ENCODE data around the gene SLC5A11. TPM values are rescaled to one million over a fixed set of nuclear protein-coding genes. Genes with fewer than 3 reads are reported as not detected.

SLC5A11 gene
- polyA plus RNA-seq, 1 experiment, result not detected

DNA sequence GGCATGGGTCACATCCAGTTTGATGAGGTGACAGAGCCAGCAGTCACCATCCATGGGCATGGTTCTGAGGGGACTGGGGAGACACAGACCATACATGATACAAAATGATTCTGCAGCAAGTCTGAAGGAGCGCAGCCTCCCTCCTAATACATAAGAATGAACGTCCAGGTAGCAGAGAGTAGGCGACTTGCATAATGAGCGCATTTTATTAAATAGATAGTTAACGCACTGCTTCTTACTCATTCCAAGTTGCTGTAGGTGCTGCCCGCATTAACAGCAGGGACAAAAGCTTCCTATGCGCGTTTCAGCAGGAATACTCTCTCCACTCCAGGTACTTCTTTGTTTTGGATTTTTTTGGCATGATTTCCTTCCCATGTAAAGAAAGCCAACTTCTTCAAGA is 73.8 kb downstream of the SLC5A11 start:
- TF ChIP-seq, protein P1, sequence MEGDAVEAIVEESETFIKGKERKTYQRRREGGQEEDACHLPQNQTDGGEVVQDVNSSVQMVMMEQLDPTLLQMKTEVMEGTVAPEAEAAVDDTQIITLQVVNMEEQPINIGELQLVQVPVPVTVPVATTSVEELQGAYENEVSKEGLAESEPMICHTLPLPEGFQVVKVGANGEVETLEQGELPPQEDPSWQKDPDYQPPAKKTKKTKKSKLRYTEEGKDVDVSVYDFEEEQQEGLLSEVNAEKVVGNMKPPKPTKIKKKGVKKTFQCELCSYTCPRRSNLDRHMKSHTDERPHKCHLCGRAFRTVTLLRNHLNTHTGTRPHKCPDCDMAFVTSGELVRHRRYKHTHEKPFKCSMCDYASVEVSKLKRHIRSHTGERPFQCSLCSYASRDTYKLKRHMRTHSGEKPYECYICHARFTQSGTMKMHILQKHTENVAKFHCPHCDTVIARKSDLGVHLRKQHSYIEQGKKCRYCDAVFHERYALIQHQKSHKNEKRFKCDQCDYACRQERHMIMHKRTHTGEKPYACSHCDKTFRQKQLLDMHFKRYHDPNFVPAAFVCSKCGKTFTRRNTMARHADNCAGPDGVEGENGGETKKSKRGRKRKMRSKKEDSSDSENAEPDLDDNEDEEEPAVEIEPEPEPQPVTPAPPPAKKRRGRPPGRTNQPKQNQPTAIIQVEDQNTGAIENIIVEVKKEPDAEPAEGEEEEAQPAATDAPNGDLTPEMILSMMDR (IDR thresholded peaks at IDR 0.05; ENCODE audit: low read depth, low read length), result no peak
- CTCF ChIA-PET, result no interaction called here

GRCh38 chr16:24920568-24920967 is 74.8 kb downstream of the SLC5A11 start:
- POLR2A ChIA-PET, result no interaction called here
- CTCF ChIA-PET, result no interaction called here
- no peaks in the 10 kb centered on the region for H3K27me3 ChIP-seq (ENCODE audit: control insufficient read depth, insufficient read depth, low read length)

More for the DNA sequence above, 73.8 kb downstream of the SLC5A11 start:
- H3K9me3 ChIP-seq (ENCODE audit: control insufficient read depth, insufficient read depth, low read length), result no peaks in the 10 kb centered on the region
- no peak overlapping the region for H3K27ac ChIP-seq (ENCODE audit: low read depth, low read length)
- POLR2A ChIA-PET, result no interaction called here
- no peaks in the 10 kb centered on the region for H3K27me3 ChIP-seq (ENCODE audit: control insufficient read depth, insufficient read depth, low read length)
- no peak for DNase-seq (ENCODE audit: low read depth, low spot score)
- H3K4me3 ChIP-seq (ENCODE audit: low read depth, low read length), result no peak overlapping the region

GRCh38 chr16:24921229-24921628 is 75.5 kb downstream of the SLC5A11 start:
- CTCF ChIA-PET, result no interaction called here
- Histone ChIP-seq H3K9me3 (ENCODE audit: control insufficient read depth, insufficient read depth, low read length) (no peaks in the 10 kb centered on the region), H3K4me3 (ENCODE audit: low read depth, low read length) (no peak overlapping the region), H3K27ac (ENCODE audit: low read depth, low read length) (no peak overlapping the region), H3K27me3 (ENCODE audit: control insufficient read depth, insufficient read depth, low read length) (no peaks in the 10 kb centered on the region)
- POLR2A ChIA-PET, result no interaction called here
- TF ChIP-seq, protein P1 (IDR thresholded peaks at IDR 0.05; ENCODE audit: low read depth, low read length), result no peak
- no peak for DNase-seq (ENCODE audit: low read depth, low spot score)

More at GRCh38 chr16:24920568-24920967, 74.8 kb downstream of the SLC5A11 start:
- Histone ChIP-seq H3K4me3 (ENCODE audit: low read depth, low read length) (no peak overlapping the region), H3K27ac (ENCODE audit: low read depth, low read length) (no peak overlapping the region), H3K9me3 (ENCODE audit: control insufficient read depth, insufficient read depth, low read length) (no peaks in the 10 kb centered on the region)
- no peak for DNase-seq (ENCODE audit: low read depth, low spot score)
- TF ChIP-seq, protein P1 (IDR thresholded peaks at IDR 0.05; ENCODE audit: low read depth, low read length), result no peak

DNA sequence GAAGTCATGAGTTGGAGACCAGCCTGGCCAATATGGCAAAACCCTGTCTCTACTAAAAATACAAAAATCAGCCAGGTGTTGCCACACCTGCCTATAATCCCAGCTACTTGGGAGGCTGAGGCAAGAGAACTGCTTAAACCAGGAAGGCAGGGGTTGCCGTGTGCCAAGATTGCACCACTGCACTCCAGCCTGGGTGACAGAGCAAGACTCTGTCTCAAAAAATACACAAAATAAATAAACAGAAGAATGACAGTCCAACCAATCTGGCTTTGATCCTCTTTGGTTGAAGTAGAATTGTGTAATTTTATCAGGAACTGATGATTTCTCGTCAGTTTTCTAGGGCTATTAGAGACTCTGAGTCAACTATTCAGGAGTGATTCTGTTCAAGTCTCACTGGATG is 79.4 kb downstream of the SLC5A11 start:
- POLR2A ChIA-PET, result no interaction called here
- TF ChIP-seq, protein P1 (IDR thresholded peaks at IDR 0.05; ENCODE audit: low read depth, low read length), result no peak
- CTCF ChIA-PET, result interaction anchor here (0.9 to 2.9 kb wide), 2 partner anchors 19 to 408 kb away, joined by 3 to 12 read pairs; no protein-coding TSS in a partner anchor
- no peak overlapping the region for H3K27ac ChIP-seq (ENCODE audit: low read depth, low read length)
- H3K9me3 ChIP-seq (ENCODE audit: control insufficient read depth, insufficient read depth, low read length), result no peaks in the 10 kb centered on the region
- DNase-seq (ENCODE audit: low read depth, low spot score), result no peak
- H3K27me3 ChIP-seq (ENCODE audit: control insufficient read depth, insufficient read depth, low read length), result no peaks in the 10 kb centered on the region
- H3K4me3 ChIP-seq (ENCODE audit: low read depth, low read length), result no peak overlapping the region

DNA sequence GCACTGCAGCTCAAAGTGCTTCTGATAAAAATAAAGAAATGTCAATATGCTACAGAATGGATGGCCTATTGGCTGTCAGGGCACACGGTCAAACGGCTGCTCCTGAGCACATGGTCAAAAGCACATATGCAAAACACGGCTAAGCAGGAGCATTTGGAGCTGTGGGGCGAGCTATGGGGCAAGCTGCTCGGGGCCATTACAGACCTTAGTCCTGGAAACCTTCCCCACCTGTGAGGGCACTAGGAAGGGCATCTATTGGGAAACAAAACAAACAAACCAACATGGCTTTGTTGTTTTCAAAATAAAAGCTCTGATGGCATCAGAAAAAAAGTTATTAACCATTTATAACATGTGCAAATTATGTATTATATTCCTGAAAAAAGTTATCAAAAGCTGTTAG is 83.6 kb downstream of the SLC5A11 start:
- H3K27me3 ChIP-seq (ENCODE audit: control insufficient read depth, insufficient read depth, low read length), result no peaks in the 10 kb centered on the region
- no peak for DNase-seq (ENCODE audit: low read depth, low spot score)
- no peak overlapping the region for H3K4me3 ChIP-seq (ENCODE audit: low read depth, low read length)
- TF ChIP-seq, protein P1 (IDR thresholded peaks at IDR 0.05; ENCODE audit: low read depth, low read length), result no peak
- CTCF ChIA-PET, result interaction anchor here (0.6 to 1.3 kb wide), 4 partner anchors 22 to 296 kb away, joined by 3 to 11 read pairs (median 4); no protein-coding TSS in a partner anchor
- no peak overlapping the region for H3K27ac ChIP-seq (ENCODE audit: low read depth, low read length)
- POLR2A ChIA-PET, result no interaction called here
- H3K9me3 ChIP-seq (ENCODE audit: control insufficient read depth, insufficient read depth, low read length), result no peaks in the 10 kb centered on the region

Data from AG04450 (cell line).